IMR-90 (cell line): Measurements from ENCODE around the gene OR5AN1. TPM values are rescaled to one million over a fixed set of nuclear protein-coding genes. Genes with fewer than 3 reads are reported as not detected.

ENCODE experiments used
- ATAC-seq: fragments of 200-7000 bp; cut with Tn5 transposase; 2 replicates; pipeline ENCODE4 v1.9.1; 2020; ENCODE audit warnings: low read depth, mild to moderate bottlenecking, moderate library complexity
- BruUV-seq: library from RNA; stranded (reverse); fragments of 400-500 nt; replicated peaks from 2 replicates; lab custom pipeline; 2021; lab: Mats Ljungman, UMichigan
- CTCF ChIA-PET: fragments of 300-600 bp; formaldehyde crosslinking; extraction: SDS; loops from one replicate; lab custom pipeline; 2021; ENCODE audit warnings: antibody characterized with exemption; lab: Yijun Ruan, JAX
- POLR2A ChIA-PET: fragments of 300-600 bp; sonication (Branson Sonifier 250); formaldehyde crosslinking; loops from one replicate; lab custom pipeline; 2022; ENCODE audit warnings: antibody characterized with exemption; ENCODE audit not compliant: unreplicated experiment; lab: Charles Lee
- DNase-seq: peaks from one replicate; pipeline ENCODE4 v3.0.0; 2013
- H2AFZ ChIP-seq: replicated peaks from 2 replicates; pipeline ENCODE3; 2013; ENCODE audit warnings: low read length, mild to moderate bottlenecking; ENCODE audit not compliant: poor library complexity
- H2AK5ac ChIP-seq: 2 replicates; pipeline ENCODE4 v1.6.1; 2013; ENCODE audit warnings: low read depth, low read length, inconsistent platforms
- H2AK9ac ChIP-seq: replicated peaks from 2 replicates; pipeline ENCODE3; 2013; ENCODE audit warnings: mild to moderate bottlenecking, low read depth, low read length, moderate library complexity; ENCODE audit not compliant: poor library complexity
- H2BK120ac ChIP-seq: 2 replicates; pipeline ENCODE4 v1.6.1; 2013; ENCODE audit warnings: low read depth, low read length, inconsistent platforms
- H2BK15ac ChIP-seq: 3 replicates; pipeline ENCODE4 v1.6.1; 2013; ENCODE audit warnings: low read depth, low read length, inconsistent platforms
- H2BK20ac ChIP-seq: 2 replicates; pipeline ENCODE4 v1.6.1; 2013; ENCODE audit warnings: low read depth, mild to moderate bottlenecking, inconsistent platforms, low read length, moderate library complexity
- H2BK5ac ChIP-seq: 2 replicates; pipeline ENCODE4 v1.6.1; 2013; ENCODE audit warnings: mild to moderate bottlenecking, low read depth, low read length, inconsistent platforms; ENCODE audit not compliant: poor library complexity, severe bottlenecking
- H3K14ac ChIP-seq: replicated peaks from 2 replicates; pipeline ENCODE4 v1.6.1; 2013; ENCODE audit warnings: low read depth, low read length, inconsistent platforms
- H3K18ac ChIP-seq: 2 replicates; pipeline ENCODE4 v1.6.1; 2013; ENCODE audit warnings: low read depth, low read length, control low read depth
- H3K23ac ChIP-seq: 2 replicates; pipeline ENCODE4 v1.6.1; 2013; ENCODE audit warnings: low read depth, low read length, inconsistent platforms
- H3K27ac ChIP-seq: 2 replicates; pipeline ENCODE4 v1.5.1; 2013; ENCODE audit warnings: mild to moderate bottlenecking, control low read depth, low read length; ENCODE audit not compliant: insufficient read depth
- H3K27me3 ChIP-seq: 2 replicates; pipeline ENCODE4 v1.6.1; 2013; ENCODE audit warnings: low read length; ENCODE audit not compliant: control insufficient read depth, insufficient read depth
- H3K36me3 ChIP-seq: 2 replicates; pipeline ENCODE4 v1.6.1; 2013; ENCODE audit warnings: low read length, mixed read lengths; ENCODE audit not compliant: control insufficient read depth, insufficient read depth
- H3K4ac ChIP-seq: 2 replicates; pipeline ENCODE4 v1.6.1; 2013; ENCODE audit warnings: low read depth, low read length, inconsistent platforms
- H3K4me1 ChIP-seq: 2 replicates; pipeline ENCODE4 v1.6.1; 2013; ENCODE audit warnings: low read length, mixed read lengths; ENCODE audit not compliant: control insufficient read depth, insufficient read depth
- H3K4me2 ChIP-seq: 2 replicates; pipeline ENCODE4 v1.6.1; 2013; ENCODE audit warnings: low read depth, mild to moderate bottlenecking, control low read depth, low read length, moderate library complexity
- H3K4me3 ChIP-seq: 2 replicates; pipeline ENCODE4 v1.5.1; 2013; ENCODE audit warnings: low read depth, mild to moderate bottlenecking, control low read depth, low read length, moderate library complexity; ENCODE audit not compliant: insufficient read depth
- H3K56ac ChIP-seq: 2 replicates; pipeline ENCODE4 v1.6.1; 2013; ENCODE audit warnings: low read length, inconsistent platforms; ENCODE audit not compliant: insufficient read depth; ENCODE audit errors: extremely low read depth
- H3K79me1 ChIP-seq, 2 experiments: 2 replicates each; pipeline ENCODE4 v1.6.1; 2013; ENCODE audit warnings: low read length in 2 of 2, inconsistent platforms in 1 of 2, low read depth in 1 of 2
- H3K9ac ChIP-seq: 2 replicates; pipeline ENCODE4 v1.6.1; 2013; ENCODE audit warnings: low read depth, low read length, control low read depth
- H3K9me1 ChIP-seq: 2 replicates; pipeline ENCODE4 v1.6.1; 2013; ENCODE audit warnings: low read length, inconsistent platforms; ENCODE audit not compliant: insufficient read depth
- H3K9me3 ChIP-seq: 2 replicates; pipeline ENCODE4 v1.6.1; 2013; ENCODE audit warnings: low read length; ENCODE audit not compliant: control insufficient read depth, insufficient read depth
- H4K20me1 ChIP-seq: 2 replicates; pipeline ENCODE4 v1.6.1; 2013; ENCODE audit warnings: low read length, inconsistent platforms; ENCODE audit not compliant: insufficient read depth
- H4K5ac ChIP-seq: 2 replicates; pipeline ENCODE4 v1.6.1; 2013; ENCODE audit warnings: mild to moderate bottlenecking, low read depth, low read length, control low read depth
- H4K8ac ChIP-seq, 2 experiments: 2 replicates each; pipeline ENCODE4 v1.6.1; 2013; ENCODE audit warnings: low read depth in 2 of 2, low read length in 2 of 2, control low read depth in 1 of 2, inconsistent platforms in 1 of 2
- H4K91ac ChIP-seq: 2 replicates; pipeline ENCODE4 v1.6.1; 2013; ENCODE audit warnings: low read depth, low read length, inconsistent platforms; ENCODE audit not compliant: insufficient read depth
- BHLHE40 ChIP-seq: fragments of 150-350 bp; IDR thresholded peaks from 2 replicates; pipeline ENCODE4 v1.6.1; 2016; ENCODE audit warnings: mild to moderate bottlenecking, low read depth, low read length
- CEBPB ChIP-seq: IDR thresholded peaks from 2 replicates; pipeline ENCODE4 v1.6.1; 2012; ENCODE audit warnings: low read depth, low read length, improper control_type of control experiment
- CHD1 ChIP-seq: IDR thresholded peaks from 2 replicates; pipeline ENCODE4 v1.6.1; 2012; ENCODE audit warnings: low read depth, low read length, improper control_type of control experiment
- CTCF ChIP-seq: conservative IDR thresholded peaks from 2 replicates; pipeline ENCODE4 v1.5.1; 2012; ENCODE audit warnings: mild to moderate bottlenecking, low read depth, low read length, improper control_type of control experiment
- ELK1 ChIP-seq: fragments of 150-350 bp; IDR thresholded peaks from 2 replicates; pipeline ENCODE4 v1.6.1; 2016; ENCODE audit warnings: low read depth, mild to moderate bottlenecking, low read length, moderate library complexity, borderline replicate concordance
- FOS ChIP-seq: fragments of 150-350 bp; IDR thresholded peaks from 2 replicates; pipeline ENCODE4 v1.6.1; 2016; ENCODE audit warnings: low read depth, low read length
- MAFK ChIP-seq: IDR thresholded peaks from 2 replicates; pipeline ENCODE4 v1.6.1; 2012; ENCODE audit warnings: low read depth, low read length, improper control_type of control experiment
- MAZ ChIP-seq: IDR thresholded peaks from 2 replicates; pipeline ENCODE4 v1.6.1; 2012; ENCODE audit warnings: low read depth, mild to moderate bottlenecking, low read length, improper control_type of control experiment, moderate library complexity, borderline replicate concordance
- MXI1 ChIP-seq: IDR thresholded peaks from 2 replicates; pipeline ENCODE4 v1.6.1; 2012; ENCODE audit warnings: low read depth, mild to moderate bottlenecking, low read length, moderate library complexity, borderline replicate concordance
- NFE2L2 ChIP-seq: fragments of 150-350 bp; IDR thresholded peaks from 2 replicates; pipeline ENCODE4 v1.6.1; 2016; ENCODE audit warnings: low read depth, mild to moderate bottlenecking, low read length
- POLR2A ChIP-seq: IDR thresholded peaks from 2 replicates; pipeline ENCODE4 v1.6.1; 2012; ENCODE audit warnings: mild to moderate bottlenecking, low read depth, low read length
- RAD21 ChIP-seq: IDR thresholded peaks from 2 replicates; pipeline ENCODE4 v1.6.1; 2012; ENCODE audit warnings: low read length, improper control_type of control experiment
- RCOR1 ChIP-seq: IDR thresholded peaks from 2 replicates; pipeline ENCODE4 v1.6.1; 2012; ENCODE audit warnings: mild to moderate bottlenecking, low read length, improper control_type of control experiment; ENCODE audit not compliant: insufficient replicate concordance
- RFX5 ChIP-seq: IDR thresholded peaks from 2 replicates; pipeline ENCODE4 v1.8.0; 2012; ENCODE audit warnings: low read depth, mild to moderate bottlenecking, low read length, moderate library complexity
- SMC3 ChIP-seq: fragments of 150-350 bp; IDR thresholded peaks from 2 replicates; pipeline ENCODE4 v1.6.1; 2016; ENCODE audit warnings: low read depth, mild to moderate bottlenecking, antibody characterized with exemption, low read length, moderate library complexity
- USF2 ChIP-seq: fragments of 150-350 bp; IDR thresholded peaks from 2 replicates; pipeline ENCODE4 v1.6.1; 2017; ENCODE audit warnings: mild to moderate bottlenecking, antibody characterized with exemption, low read length, low read depth
- WGBS, 2 experiments: methylation state at CpG; one replicate each; pipeline versions ENCODE4 v1.1.5 to v1.1.7; 2013; ENCODE audit warnings: missing lambda C conversion rate in 2 of 2; ENCODE audit not compliant: insufficient read length in 1 of 2; ENCODE audit errors: extremely low coverage in 2 of 2; 5-methylcytosine and 5-hydroxymethylcytosine counted together
- dilution Hi-C: fragments of 300-500 bp; cut with HindIII; formaldehyde crosslinking; loops from one replicate; pipeline ENCODE4 v1.14.3; 2018; ENCODE audit warnings: low sequenced_read_pairs; ENCODE audit not compliant: unreplicated experiment
- in situ Hi-C: fragments of 300-500 bp; cut with MboI; formaldehyde crosslinking; loops from 3 replicates; pipeline ENCODE4 v1.14.3; 2019; ENCODE audit warnings: low sequenced_read_pairs, inconsistent platforms, mixed read lengths
- intact Hi-C: fragments of 100-400 bp; cut with micrococcal nuclease; formaldehyde crosslinking; loops from 2 replicates; pipeline ENCODE4 v1.10.0; 2022
- polyA plus RNA-seq, 3 experiments: library from polyadenylated mRNA; depleted of rRNA; stranded (reverse); fragments of >200 nt; gene quantifications; 2 replicates each; pipeline ENCODE4 v1.2.3, GENCODE V29; 2012; ENCODE audit warnings: low replicate concordance in 1 of 3
- total RNA-seq: library from RNA; depleted of rRNA; stranded (reverse); fragments of >200 nt; gene quantifications from 2 replicates; pipeline ENCODE4 v1.2.3, GENCODE V29; 2012

Gene OR5AN1
- total and polyA plus RNA-seq, 2 of the 4 experiments (the other 2 are of a cell fraction) = not detected

- POLR2A ChIA-PET = no interaction called here
- dilution Hi-C loops = no loop called here
Observed at GRCh38 chr11:59418156-59418555, 59.5 kb downstream of the OR5AN1 start.

More at GRCh38 chr11:59418156-59418555, 59.5 kb downstream of the OR5AN1 start:
- CTCF ChIA-PET = no interaction called here
- H2BK5ac ChIP-seq = no peak overlapping the region
- H3K18ac ChIP-seq = no peak overlapping the region
- no peaks in the 10 kb centered on the region for H3K4me1 ChIP-seq
- H3K56ac ChIP-seq = no peak overlapping the region
- no peak overlapping the region for H2BK15ac ChIP-seq
- no peak overlapping the region for H3K4ac ChIP-seq
- H3K36me3 ChIP-seq = no peaks in the 10 kb centered on the region
- H2AK9ac ChIP-seq = no peak overlapping the region
- H2BK20ac ChIP-seq = no peak overlapping the region
- H3K9me3 ChIP-seq = no peaks in the 10 kb centered on the region
- no TSS peak for BruUV-seq
- in situ Hi-C loops (no loop called here), intact Hi-C loops (no loop called here)
- H3K79me1 ChIP-seq = no peaks in the 10 kb centered on the region
- no peak overlapping the region for H2AK5ac ChIP-seq
- ATAC-seq (no peak), DNase-seq (no peak)
- no peak overlapping the region for H3K23ac ChIP-seq
- H3K27me3 ChIP-seq = peaks cover 1% of the 10 kb centered on the region; the same call in 1 of the 2 replicates
- no peak overlapping the region for H4K5ac ChIP-seq
- no peak overlapping the region for H3K27ac ChIP-seq
- H4K8ac ChIP-seq = no peak overlapping the region
- no CpG with 5 or more reads among the region's 2 CpGs for WGBS, 2 experiments
- no peak overlapping the region for H3K4me2 ChIP-seq
- no peak overlapping the region for H3K9ac ChIP-seq
- no peak overlapping the region for H3K14ac ChIP-seq
- H3K4me3 ChIP-seq = no peak overlapping the region
- H2AFZ ChIP-seq = no peak overlapping the region
- TF ChIP-seq RAD21 = no peak
- no peak for TF ChIP-seq CEBPB
- no peak for TF ChIP-seq RCOR1
- no peak for TF ChIP-seq BHLHE40
- TF ChIP-seq NFE2L2 = no peak
- TF ChIP-seq CHD1 = no peak
- no peak for TF ChIP-seq ELK1
- TF ChIP-seq MAZ = no peak
- no peak for TF ChIP-seq SMC3
- no peak for TF ChIP-seq MAFK
- TF ChIP-seq CTCF = no peak
- no peak for TF ChIP-seq RFX5
- TF ChIP-seq FOS = no peak
- no peak for TF ChIP-seq USF2
- no peak for TF ChIP-seq POLR2A
- TF ChIP-seq MXI1 = no peak
- H4K91ac ChIP-seq = no peak overlapping the region
- H3K9me1 ChIP-seq = no peaks in the 10 kb centered on the region; the same call in 1 of the 2 replicates
- H2BK120ac ChIP-seq = no peak overlapping the region
- H4K20me1 ChIP-seq = no peaks in the 10 kb centered on the region
